ENCODE data around the gene L3MBTL3. TPM values are rescaled to one million over a fixed set of nuclear protein-coding genes. Genes with fewer than 3 reads are reported as not detected.

The L3MBTL3 gene
- total RNA-seq, 1 experiment from 2014 or later = 4.7 TPM

- no peaks in the 10 kb centered on the region for H4K20me1 ChIP-seq (ENCODE audit: control insufficient read depth, insufficient read depth, insufficient read length)
- H3K4me1 ChIP-seq (ENCODE audit: insufficient read depth, low read length) = no peaks in the 10 kb centered on the region
- H3K23me2 ChIP-seq (ENCODE audit: insufficient read length, low read depth, low read length, poor library complexity, severe bottlenecking) = no peaks in the 10 kb centered on the region
- no peaks in the 10 kb centered on the region for H3K27me3 ChIP-seq (ENCODE audit: insufficient read depth, low read length)
- H2BK20ac ChIP-seq (ENCODE audit: low read depth, low read length, poor library complexity, severe bottlenecking) = no peak overlapping the region
- H2AK5ac ChIP-seq (ENCODE audit: insufficient read length, low read length) = no peak overlapping the region
- no peak overlapping the region for H4K8ac ChIP-seq (replicated peaks; ENCODE audit: insufficient read length, low read depth, low read length)
- no peak overlapping the region for H3K4me2 ChIP-seq (ENCODE audit: insufficient read depth, insufficient read length, low read length)
- H3K4ac ChIP-seq (ENCODE audit: low read depth, low read length) = no peak overlapping the region
- H2AFZ ChIP-seq (ENCODE audit: low read length) = no peak overlapping the region
- no peak overlapping the region for H2BK12ac ChIP-seq (ENCODE audit: insufficient read length, low read depth, low read length)
- WGBS (ENCODE audit: extremely low coverage, insufficient read length, low lambda C conversion rate) = no CpG with 5 or more reads among the region's 1 CpG
- no peak overlapping the region for H4K91ac ChIP-seq (ENCODE audit: insufficient read length, low read depth, low read length)
- H2BK5ac ChIP-seq (ENCODE audit: insufficient read length, low read length) = no peak overlapping the region
- no peaks in the 10 kb centered on the region for H3K9me3 ChIP-seq (ENCODE audit: control insufficient read depth, low read depth, low read length)
- H3K79me2 ChIP-seq (ENCODE audit: insufficient read depth, low read length) = no peaks in the 10 kb centered on the region
- no peak overlapping the region for H3K56ac ChIP-seq (ENCODE audit: insufficient read length, low read depth, low read length)
- TF ChIP-seq CTCF (conservative IDR thresholded peaks at IDR 0.05) = no peak
- H4K5ac ChIP-seq (ENCODE audit: insufficient read length, low read depth, low read length) = no peak overlapping the region
- H3T11ph ChIP-seq (ENCODE audit: low read length) = no peak overlapping the region
- no peak overlapping the region for H3K9ac ChIP-seq (ENCODE audit: extremely low read depth, insufficient read length, low read length)
- no peak overlapping the region for H3K27ac ChIP-seq (ENCODE audit: insufficient read length, low read depth, low read length)
- H3K79me1 ChIP-seq (ENCODE audit: insufficient read depth, low read depth, low read length, poor library complexity, severe bottlenecking) = no peaks in the 10 kb centered on the region
- no peak overlapping the region; a peak in 1 of 7 replicates for H3K27ac Mint-ChIP-seq
- no peak overlapping the region for H3K18ac ChIP-seq (ENCODE audit: insufficient read length, low read depth, low read length)
- H3K9me3 Mint-ChIP-seq = no peaks in the 10 kb centered on the region; a peak in 1 of 5 replicates
- no peak overlapping the region for H3K4me3 Mint-ChIP-seq
- peaks cover 0 to 4% (median 4%) of the 10 kb centered on the region in 3 experiments; a peak in 2 of 7 replicates for H3K36me3 Mint-ChIP-seq (ENCODE audit: insufficient read depth in 1 of 3, low read depth in 3 of 3)
- no peaks in the 10 kb centered on the region for H3K27me3 Mint-ChIP-seq (ENCODE audit: low read depth)
- DNase-seq = no peak
- H2BK120ac ChIP-seq (ENCODE audit: low read depth, low read length, poor library complexity, severe bottlenecking) = no peak overlapping the region
- no peak overlapping the region for H3K14ac ChIP-seq (ENCODE audit: insufficient read depth, low read length)
- no peaks in the 10 kb centered on the region; a peak in 1 of 4 replicates for H3K4me1 Mint-ChIP-seq
- H3K23ac ChIP-seq (ENCODE audit: insufficient read length, low read depth, low read length) = no peak overlapping the region
- no peak overlapping the region for H2BK15ac ChIP-seq (ENCODE audit: low read depth, low read length)
These were observed 160.3 kb downstream of the L3MBTL3 start for GRCh38 chr6:130178692-130179091.
